ENCODE results near the gene FLG. TPM values are rescaled to one million over a fixed set of nuclear protein-coding genes. Genes with fewer than 3 reads are reported as not detected.
"Not testable (repeated sequence)": the region's sequence is repeated elsewhere in the genome, so short reads cannot be mapped to it uniquely, and the experiment has no call there.

FLG gene
- total RNA-seq, 1 experiment from 2014 or later = not detected

DNA sequence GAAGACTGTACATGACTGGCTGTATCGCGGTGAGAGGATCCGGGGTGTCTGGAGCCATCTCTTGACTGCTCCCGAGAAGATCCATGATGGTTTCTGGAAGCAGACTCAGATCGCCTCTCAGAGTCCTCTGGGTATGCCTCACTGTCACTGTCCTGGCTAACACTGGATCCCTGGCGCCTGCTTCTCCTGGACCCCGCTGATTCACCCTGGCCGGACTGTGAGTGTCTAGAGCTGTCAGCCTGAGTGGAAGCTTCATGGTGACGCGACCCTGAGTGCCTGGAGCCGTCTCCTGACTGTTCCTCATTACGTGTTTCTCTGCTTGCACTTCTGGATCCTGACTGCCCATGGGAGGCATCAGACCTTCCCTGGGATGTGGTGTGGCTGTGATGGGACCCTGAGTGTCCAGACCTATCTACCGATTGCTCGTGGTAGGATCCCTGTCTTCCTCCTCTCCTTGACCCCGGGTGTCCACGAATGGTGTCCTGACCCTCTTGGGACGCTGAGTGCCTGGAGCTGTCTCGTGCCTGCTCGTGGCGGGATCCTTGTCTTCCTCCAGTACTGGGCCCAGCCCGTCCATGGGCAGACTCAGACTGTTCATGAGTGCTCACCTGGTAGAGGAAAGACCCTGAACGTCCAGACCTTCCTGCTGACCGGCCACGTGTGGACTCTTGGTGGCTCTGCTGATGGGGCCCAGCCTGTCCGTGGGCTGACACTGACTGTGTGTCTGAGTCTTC lies 21.7 kb downstream of the FLG start:
- BruUV-seq (replicated peaks); H3K36me3 ChIP-seq (ENCODE audit: low read depth); H4K20me1 ChIP-seq (ENCODE audit: insufficient read depth); H3K9me3 ChIP-seq (ENCODE audit: insufficient read depth, low read depth); H3K4me3 ChIP-seq; H3F3A ChIP-seq (ENCODE audit: insufficient read depth, low read depth); H3K27ac ChIP-seq; CTCF ChIA-PET; H3K4me1 ChIP-seq (replicated peaks; ENCODE audit: insufficient read depth); intact Hi-C loops (cut with micrococcal nuclease; ENCODE audit: unreplicated experiment); POLR2A ChIA-PET (ENCODE audit: unreplicated experiment); H3K9me2 ChIP-seq (ENCODE audit: insufficient read depth); H3K4me2 ChIP-seq; H3K79me2 ChIP-seq (ENCODE audit: low read depth); DNase-seq; H2AFZ ChIP-seq: not testable (repeated sequence)
- peaks cover 38% of the 10 kb centered on the region for H3K27me3 ChIP-seq (ENCODE audit: insufficient read depth, low read depth)

- POLR2A ChIA-PET (ENCODE audit: unreplicated experiment); H3K27me3 ChIP-seq (ENCODE audit: insufficient read depth, low read depth); H3K79me2 ChIP-seq (ENCODE audit: low read depth); H3K4me3 ChIP-seq; H3K27ac ChIP-seq; H3K4me1 ChIP-seq (replicated peaks; ENCODE audit: insufficient read depth); H3K4me2 ChIP-seq; H4K20me1 ChIP-seq (ENCODE audit: insufficient read depth); H3K36me3 ChIP-seq (ENCODE audit: low read depth); H3K9me2 ChIP-seq (ENCODE audit: insufficient read depth); CTCF ChIA-PET; H3F3A ChIP-seq (ENCODE audit: insufficient read depth, low read depth); intact Hi-C loops (cut with micrococcal nuclease; ENCODE audit: unreplicated experiment); H2AFZ ChIP-seq; DNase-seq; H3K9me3 ChIP-seq (ENCODE audit: insufficient read depth, low read depth); BruUV-seq (replicated peaks): not testable (repeated sequence)
Observed at GRCh38 chr1:152256394-152256793, 68.6 kb downstream of the FLG start.

Other genes starting within 250 kb of the FLG start
- not detected in 2 replicates for gene TCHHL1, start 236.2 kb downstream of the FLG start, total RNA-seq (2021)
- gene TCHH, start 209.8 kb downstream of the FLG start, total RNA-seq (2021) = 0.04 TPM in 1 of 2 replicates, not detected in the other
- not detected in 2 replicates for gene RPTN, start 166.0 kb downstream of the FLG start, total RNA-seq (2021)
- not detected in 2 replicates for gene HRNR, start 101.0 kb downstream of the FLG start, total RNA-seq (2021)
- not detected in 2 replicates for gene FLG2, start 34.8 kb upstream of the FLG start, total RNA-seq (2021)
- not detected in 2 replicates for gene CRNN, start 89.0 kb upstream of the FLG start, total RNA-seq (2021)
- not detected in 2 replicates for gene LCE5A, start 185.6 kb upstream of the FLG start, total RNA-seq (2021)
- not detected in 2 replicates for gene CRCT1, start 189.2 kb upstream of the FLG start, total RNA-seq (2021)
- gene LCE3E, start 241.5 kb upstream of the FLG start, total RNA-seq (2021) = not detected in 2 replicates

All from PC-9 (cell line).